Measurements from ENCODE around the gene ARPC5. TPM values are rescaled to one million over a fixed set of nuclear protein-coding genes. Genes with fewer than 3 reads are reported as not detected.

The ARPC5 gene
- total RNA-seq, 4 donors from 2014 or later: 73.0 to 234 (median 170) TPM

DNA sequence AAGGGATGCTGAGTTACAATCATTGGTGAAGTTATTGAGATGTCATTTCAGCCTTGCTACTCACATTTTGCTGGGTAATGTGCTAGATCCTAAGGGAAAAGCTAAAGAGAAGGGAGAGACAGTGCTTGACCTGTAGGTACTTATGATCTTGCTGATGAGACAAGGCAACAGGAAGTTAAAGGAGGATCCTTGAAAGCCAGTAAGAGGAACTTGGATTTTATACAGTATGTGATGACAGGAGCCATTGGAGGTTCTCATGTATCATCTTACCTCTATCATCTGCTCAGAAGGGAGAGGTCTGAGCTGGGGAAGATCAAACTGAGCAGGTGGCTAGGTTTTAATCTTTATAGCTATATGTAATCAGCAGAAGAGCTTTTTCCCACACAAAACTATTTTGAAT is 11.2 kb upstream of the ARPC5 start:
- Histone ChIP-seq H3K9me3 (no peaks in the 10 kb centered on the region), H3K27me3 (no peaks in the 10 kb centered on the region), H3K27ac (no peak overlapping the region), H3K36me3 (no peaks in the 10 kb centered on the region), H3K4me1 (no peaks in the 10 kb centered on the region), H3K4me3 (no peak overlapping the region)
- intact Hi-C loops (cut with DNase I; ENCODE audit: low total_unique reads): no loop called here
- DNase-seq: no peak
- TF ChIP-seq POLR2A (IDR thresholded peaks at IDR 0.05) (no peak), CTCF (IDR thresholded peaks at IDR 0.05) (no peak)

GRCh38 chr1:183645531-183645930 is 9.9 kb upstream of the ARPC5 start:
- Histone ChIP-seq H3K4me3 (no peak overlapping the region), H3K27me3 (no peaks in the 10 kb centered on the region), H3K9me3 (no peaks in the 10 kb centered on the region), H3K4me1 (no peaks in the 10 kb centered on the region), H3K27ac (no peak overlapping the region), H3K36me3 (no peaks in the 10 kb centered on the region)
- no peak for DNase-seq
- intact Hi-C loops (cut with DNase I; ENCODE audit: low total_unique reads): no loop called here
- TF ChIP-seq POLR2A (IDR thresholded peaks at IDR 0.05): no peak
- no peak for TF ChIP-seq CTCF (IDR thresholded peaks at IDR 0.05)

- Histone ChIP-seq H3K4me1 (no peaks in the 10 kb centered on the region), H3K36me3 (no peaks in the 10 kb centered on the region), H3K4me3 (no peak overlapping the region), H3K27ac (no peak overlapping the region), H3K9me3 (no peaks in the 10 kb centered on the region), H3K27me3 (no peaks in the 10 kb centered on the region)
- no peak for TF ChIP-seq CTCF (IDR thresholded peaks at IDR 0.05)
- TF ChIP-seq POLR2A (IDR thresholded peaks at IDR 0.05): no peak
- no peak for DNase-seq
- intact Hi-C loops (cut with DNase I; ENCODE audit: low total_unique reads): no loop called here
These were observed 6.6 kb upstream of the ARPC5 start for GRCh38 chr1:183642166-183642565.

GRCh38 chr1:183640193-183640592 is 4.6 kb upstream of the ARPC5 start:
- H3K9me3 ChIP-seq: no peaks in the 10 kb centered on the region
- H3K27ac ChIP-seq: no peak overlapping the region
- no peaks in the 10 kb centered on the region for H3K27me3 ChIP-seq
- DNase-seq: no peak
- no peaks in the 10 kb centered on the region for H3K36me3 ChIP-seq
- intact Hi-C loops (cut with DNase I; ENCODE audit: low total_unique reads): no loop called here
- H3K4me3 ChIP-seq: no peak overlapping the region
- TF ChIP-seq CTCF (IDR thresholded peaks at IDR 0.05): no peak
- no peak for TF ChIP-seq POLR2A (IDR thresholded peaks at IDR 0.05)
- no peaks in the 10 kb centered on the region for H3K4me1 ChIP-seq

DNA sequence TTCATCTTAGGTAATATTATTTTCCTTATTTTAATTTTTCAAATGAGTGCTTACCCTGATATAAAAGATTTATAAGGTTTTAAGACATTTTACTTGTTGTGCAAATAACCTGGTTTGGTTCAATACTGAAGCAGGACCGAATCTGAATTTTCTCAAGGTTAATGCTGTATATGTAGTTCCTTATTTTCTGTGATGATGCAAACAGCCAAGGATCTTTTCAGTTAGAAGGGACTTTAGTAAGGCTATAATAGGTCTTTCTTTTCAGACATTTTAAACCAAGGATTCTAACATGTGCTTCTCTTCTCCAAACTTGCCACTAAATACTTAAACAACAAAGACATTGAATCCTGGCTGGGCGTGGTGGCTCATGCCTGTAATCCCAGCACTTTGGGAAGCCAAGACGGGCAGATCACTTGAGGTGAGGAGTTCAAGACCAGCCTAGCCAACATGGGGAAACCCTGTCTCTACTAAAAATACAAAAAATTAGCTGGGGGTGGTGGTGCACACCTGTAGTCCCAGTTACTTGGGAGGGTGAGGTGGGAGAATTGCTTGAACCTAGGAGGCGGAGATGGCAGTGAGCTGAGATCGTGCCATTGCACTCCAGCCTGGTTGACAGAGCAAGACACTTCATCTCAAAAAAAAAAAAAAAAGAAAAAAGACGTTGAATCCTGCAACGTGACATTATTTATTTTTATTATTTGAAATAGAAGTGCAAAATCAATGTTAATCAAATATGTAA is 3.2 kb upstream of the ARPC5 start:
- no peaks in the 10 kb centered on the region for H3K4me1 ChIP-seq
- H3K9me3 ChIP-seq: no peaks in the 10 kb centered on the region
- no peaks in the 10 kb centered on the region for H3K27me3 ChIP-seq
- no peak for DNase-seq
- intact Hi-C loops (cut with DNase I; ENCODE audit: low total_unique reads): loop anchor here (10.0 kb wide), 1 partner anchor 164 kb away; the partner anchor contains the start of gene SMG7
- H3K4me3 ChIP-seq: no peak overlapping the region
- no peaks in the 10 kb centered on the region for H3K36me3 ChIP-seq
- TF ChIP-seq POLR2A (IDR thresholded peaks at IDR 0.05) (no peak), CTCF (IDR thresholded peaks at IDR 0.05) (no peak)
- no peak overlapping the region for H3K27ac ChIP-seq
